ENCODE data around the gene SERTAD4. TPM values are rescaled to one million over a fixed set of nuclear protein-coding genes. Genes with fewer than 3 reads are reported as not detected.
"Not testable (repeated sequence)": the region's sequence is repeated elsewhere in the genome, so short reads cannot be mapped to it uniquely, and the experiment has no call there.

The SERTAD4 gene
- total and polyA plus RNA-seq, 5 donors: 1.9 to 16.4 (median 11.4) TPM

GRCh38 chr1:210260096-210260495, 27.5 kb downstream of the SERTAD4 start:
- Histone ChIP-seq H3K9me3 (ENCODE audit: control insufficient read depth, low read length) (no peaks in the 10 kb centered on the region), H3K27ac (ENCODE audit: low read length) (no peak overlapping the region), H3K4me3 (ENCODE audit: low read length) (no peak overlapping the region), H3K4me1 (ENCODE audit: control insufficient read depth, insufficient read depth, low read length) (peaks cover 3% of the 10 kb centered on the region), H3K27me3 (ENCODE audit: control insufficient read depth, insufficient read depth) (no peaks in the 10 kb centered on the region)
- DNase-seq: peak; percentile 39 to 67 (median 53)
- intact Hi-C loops (cut with DNase I): no loop called here
- 54% methylated on average over 4 of the region's 4 CpGs for WGBS
- ATAC-seq: no peak

GRCh38 chr1:210262167-210262896, 29.7 kb downstream of the SERTAD4 start:
- intact Hi-C loops (cut with DNase I): no loop called here
- DNase-seq (peak; percentile 74 to 87 (median 83)), ATAC-seq (peak; percentile 90 to 93)
- Histone ChIP-seq H3K9me3 (ENCODE audit: control insufficient read depth, low read length) (no peaks in the 10 kb centered on the region), H3K27me3 (ENCODE audit: control insufficient read depth, insufficient read depth) (no peaks in the 10 kb centered on the region), H3K4me3 (ENCODE audit: low read length) (no peak overlapping the region), H3K4me1 (ENCODE audit: control insufficient read depth, insufficient read depth, low read length) (peaks cover 3% of the 10 kb centered on the region), H3K27ac (ENCODE audit: low read length) (peak overlapping the region; percentile 51)
- WGBS: 28% methylated on average over 8 of the region's 8 CpGs

- H3K9me3 ChIP-seq (ENCODE audit: control insufficient read depth, low read length): no peaks in the 10 kb centered on the region
- intact Hi-C loops (cut with DNase I): no loop called here
- H3K27me3 ChIP-seq (ENCODE audit: control insufficient read depth, insufficient read depth): no peaks in the 10 kb centered on the region
- 49% methylated on average over 4 of the region's 4 CpGs for WGBS
- ATAC-seq: peak; percentile 73 to 82
- peak; percentile 67 to 83 (median 69) for DNase-seq
- H3K4me3 ChIP-seq (ENCODE audit: low read length): no peak overlapping the region
- peak overlapping the region; percentile 51 for H3K27ac ChIP-seq (ENCODE audit: low read length)
- H3K4me1 ChIP-seq (ENCODE audit: control insufficient read depth, insufficient read depth, low read length): peaks cover 3% of the 10 kb centered on the region
Measured at GRCh38 chr1:210262897-210263272, 30.3 kb downstream of the SERTAD4 start.

- ATAC-seq (no peak), DNase-seq (no peak)
- H3K27me3 ChIP-seq (ENCODE audit: control insufficient read depth, insufficient read depth): no peaks in the 10 kb centered on the region
- H3K4me3 ChIP-seq (ENCODE audit: low read length): no peak overlapping the region
- intact Hi-C loops (cut with DNase I): no loop called here
- H3K27ac ChIP-seq (ENCODE audit: low read length): no peak overlapping the region
- H3K4me1 ChIP-seq (ENCODE audit: control insufficient read depth, insufficient read depth, low read length): no peaks in the 10 kb centered on the region
- H3K9me3 ChIP-seq (ENCODE audit: control insufficient read depth, low read length): no peaks in the 10 kb centered on the region
Measured at GRCh38 chr1:210263963-210264362, 31.4 kb downstream of the SERTAD4 start.

DNA sequence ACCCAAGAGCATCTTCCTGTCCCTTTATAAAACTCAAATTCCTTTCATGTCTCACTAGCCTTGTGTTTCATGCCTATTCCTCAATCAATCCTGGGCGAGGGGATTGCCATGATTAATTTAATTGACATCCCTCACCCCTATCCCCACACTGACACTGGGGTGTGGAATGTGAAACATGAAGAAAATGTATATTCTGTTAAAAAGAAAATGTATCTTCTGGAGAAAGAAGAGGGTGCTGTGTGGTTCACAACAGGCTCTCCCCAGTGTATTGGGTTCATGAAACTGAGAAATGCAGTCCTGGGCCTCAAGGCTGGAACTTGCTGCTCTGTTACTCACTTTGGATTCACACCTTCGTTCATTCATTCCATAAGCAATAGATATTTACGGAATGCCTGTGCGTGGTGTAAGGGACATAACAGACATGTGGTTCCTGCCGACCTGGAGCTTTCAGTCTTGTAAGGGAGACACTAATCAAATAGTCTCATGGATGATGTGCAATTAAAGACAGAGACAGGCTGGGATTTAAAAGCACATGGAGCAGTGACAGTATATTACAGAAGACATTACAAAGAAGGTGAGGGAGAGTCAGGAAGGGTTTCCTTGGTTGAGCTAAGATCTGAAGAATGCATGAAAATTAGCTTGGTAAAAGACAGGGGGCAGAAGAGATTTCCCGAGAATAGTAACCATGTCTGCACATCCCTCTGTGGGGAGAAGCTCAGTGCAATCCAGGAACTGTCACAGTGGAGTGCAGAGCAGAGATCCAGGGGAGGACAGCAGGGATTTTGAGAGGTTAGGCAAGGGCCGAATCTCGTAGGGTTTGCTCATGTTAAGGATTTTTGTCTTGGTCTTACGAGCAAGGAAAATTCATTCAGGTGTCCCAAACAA, 32.1 kb downstream of the SERTAD4 start:
- H3K9me3 ChIP-seq (ENCODE audit: control insufficient read depth, low read length): no peaks in the 10 kb centered on the region
- WGBS: 68% methylated on average over 9 of the region's 9 CpGs
- no peak for ATAC-seq
- no peak overlapping the region for H3K4me3 ChIP-seq (ENCODE audit: low read length)
- no peak for DNase-seq
- H3K27ac ChIP-seq (ENCODE audit: low read length): no peak overlapping the region
- intact Hi-C loops (cut with DNase I): no loop called here
- no peaks in the 10 kb centered on the region for H3K4me1 ChIP-seq (ENCODE audit: control insufficient read depth, insufficient read depth, low read length)
- H3K27me3 ChIP-seq (ENCODE audit: control insufficient read depth, insufficient read depth): no peaks in the 10 kb centered on the region

DNA sequence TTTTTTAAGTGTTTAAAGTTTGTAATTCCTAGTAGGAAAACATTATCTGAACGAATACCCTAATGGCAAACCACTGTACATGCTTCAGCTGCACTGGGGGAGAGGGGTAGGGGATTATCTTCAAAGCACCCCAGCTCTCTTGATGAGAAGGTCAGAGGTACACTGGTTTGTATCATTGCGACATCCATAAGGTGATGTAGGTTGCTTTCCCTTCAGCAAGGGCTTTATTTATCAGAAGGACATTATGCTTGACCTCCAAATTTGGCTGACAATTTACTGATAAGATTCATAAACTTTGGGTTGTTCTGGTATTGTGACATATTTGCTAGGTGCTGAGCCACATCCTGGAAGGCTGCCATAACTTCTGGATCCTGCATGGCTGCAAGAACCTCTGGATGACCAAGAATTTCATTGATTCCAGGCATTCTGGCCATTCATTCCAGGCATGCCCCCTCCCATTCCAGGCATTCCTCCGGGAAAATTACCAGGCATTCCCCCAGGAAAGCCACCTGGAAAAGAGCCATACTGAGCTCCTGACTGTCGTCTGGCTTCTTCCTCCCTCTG, 32.9 kb downstream of the SERTAD4 start:
- DNase-seq: peak in 1 of 3 donors; percentile 49
- ATAC-seq; H3K27me3 ChIP-seq (ENCODE audit: control insufficient read depth, insufficient read depth); H3K27ac ChIP-seq (ENCODE audit: low read length); H3K4me3 ChIP-seq (ENCODE audit: low read length); H3K4me1 ChIP-seq (ENCODE audit: control insufficient read depth, insufficient read depth, low read length); intact Hi-C loops (cut with DNase I); H3K9me3 ChIP-seq (ENCODE audit: control insufficient read depth, low read length): not testable (repeated sequence)
- 34% methylated on average over 4 of the region's 4 CpGs for WGBS

DNA sequence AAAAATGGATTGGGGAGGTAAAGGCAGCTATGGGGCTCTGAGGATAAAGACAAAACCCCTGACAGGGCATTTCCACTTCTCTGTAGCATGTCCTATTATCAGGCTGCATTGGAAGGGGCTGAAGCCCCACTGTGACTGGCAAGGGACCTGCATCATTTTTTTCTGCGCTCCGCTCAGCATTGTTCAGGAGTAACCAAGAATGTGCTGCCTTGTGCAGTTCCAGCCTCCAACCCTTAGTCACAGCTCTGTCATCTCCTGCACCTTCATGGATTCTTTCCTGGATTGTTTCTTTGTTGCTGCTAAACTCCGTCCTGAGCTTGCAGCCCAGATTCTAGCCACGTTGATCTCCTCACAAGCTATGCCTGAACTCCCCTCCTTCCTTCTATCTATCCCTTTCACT, 37.4 kb downstream of the SERTAD4 start:
- ATAC-seq (no peak), DNase-seq (no peak)
- Histone ChIP-seq H3K4me3 (ENCODE audit: low read length) (no peak overlapping the region), H3K27me3 (ENCODE audit: control insufficient read depth, insufficient read depth) (no peaks in the 10 kb centered on the region), H3K27ac (ENCODE audit: low read length) (no peak overlapping the region), H3K4me1 (ENCODE audit: control insufficient read depth, insufficient read depth, low read length) (no peaks in the 10 kb centered on the region), H3K9me3 (ENCODE audit: control insufficient read depth, low read length) (no peaks in the 10 kb centered on the region)
- intact Hi-C loops (cut with DNase I): no loop called here
- 91% methylated on average over 4 of the region's 4 CpGs for WGBS

GRCh38 chr1:210272666-210273065, 40.1 kb downstream of the SERTAD4 start:
- no peak overlapping the region for H3K4me3 ChIP-seq (ENCODE audit: low read length)

DNA sequence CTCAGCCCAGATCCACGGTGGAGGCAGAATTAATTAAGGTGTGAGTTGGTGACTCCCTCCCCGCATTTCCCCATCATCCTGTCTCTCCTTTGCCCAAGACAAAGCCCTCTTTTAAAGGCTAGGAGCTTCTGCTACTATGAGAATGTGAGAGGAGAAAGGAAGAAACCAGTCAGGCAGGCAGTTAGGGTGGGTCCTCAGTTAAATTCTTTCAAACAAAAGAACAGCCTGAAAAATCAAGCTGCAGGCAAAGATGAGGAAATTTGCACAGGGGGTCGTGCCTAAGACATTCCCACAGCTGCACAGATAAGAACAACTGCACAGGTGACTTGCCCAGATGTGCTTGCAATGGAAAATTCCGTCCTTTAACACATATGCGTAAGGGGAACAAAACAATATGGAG, 47.6 kb downstream of the SERTAD4 start:
- no peak for ATAC-seq
- WGBS: 80% methylated on average over 5 of the region's 5 CpGs
- intact Hi-C loops (cut with DNase I): no loop called here

More at GRCh38 chr1:210272666-210273065, 40.1 kb downstream of the SERTAD4 start:
- intact Hi-C loops (cut with DNase I): no loop called here
- WGBS: 56% methylated on average over 6 of the region's 6 CpGs
- DNase-seq (no peak), ATAC-seq (no peak)
- no peak overlapping the region for H3K27ac ChIP-seq (ENCODE audit: low read length)
- no peaks in the 10 kb centered on the region for H3K27me3 ChIP-seq (ENCODE audit: control insufficient read depth, insufficient read depth)
- no peaks in the 10 kb centered on the region for H3K9me3 ChIP-seq (ENCODE audit: control insufficient read depth, low read length)
- no peaks in the 10 kb centered on the region for H3K4me1 ChIP-seq (ENCODE audit: control insufficient read depth, insufficient read depth, low read length)

GRCh38 chr1:210288116-210288515, 55.5 kb downstream of the SERTAD4 start:
- Histone ChIP-seq H3K9me3 (ENCODE audit: control insufficient read depth, low read length) (no peaks in the 10 kb centered on the region), H3K27ac (ENCODE audit: low read length) (no peak overlapping the region), H3K4me3 (ENCODE audit: low read length) (no peak overlapping the region), H3K27me3 (ENCODE audit: control insufficient read depth, insufficient read depth) (no peaks in the 10 kb centered on the region), H3K4me1 (ENCODE audit: control insufficient read depth, insufficient read depth, low read length) (no peaks in the 10 kb centered on the region)
- 93% methylated on average over 4 of the region's 4 CpGs for WGBS
- intact Hi-C loops (cut with DNase I): no loop called here
- DNase-seq (no peak), ATAC-seq (no peak)

More for the DNA sequence above, 47.6 kb downstream of the SERTAD4 start:
- DNase-seq: no peak
- Histone ChIP-seq H3K27me3 (ENCODE audit: control insufficient read depth, insufficient read depth) (peaks cover 2% of the 10 kb centered on the region), H3K4me3 (ENCODE audit: low read length) (no peak overlapping the region), H3K27ac (ENCODE audit: low read length) (no peak overlapping the region), H3K4me1 (ENCODE audit: control insufficient read depth, insufficient read depth, low read length) (no peaks in the 10 kb centered on the region), H3K9me3 (ENCODE audit: control insufficient read depth, low read length) (peaks cover 5% of the 10 kb centered on the region)

- H3K27ac ChIP-seq (ENCODE audit: low read length): no peak overlapping the region
- H3K4me1 ChIP-seq (ENCODE audit: control insufficient read depth, insufficient read depth, low read length): peaks cover 2% of the 10 kb centered on the region
- no peak overlapping the region for H3K4me3 ChIP-seq (ENCODE audit: low read length)
- H3K27me3 ChIP-seq (ENCODE audit: control insufficient read depth, insufficient read depth): no peaks in the 10 kb centered on the region
- no peaks in the 10 kb centered on the region for H3K9me3 ChIP-seq (ENCODE audit: control insufficient read depth, low read length)
- 88% methylated on average over 4 of the region's 4 CpGs for WGBS
- intact Hi-C loops (cut with DNase I): no loop called here
- no peak for ATAC-seq
- DNase-seq: no peak
Measured at GRCh38 chr1:210289248-210289647, 56.7 kb downstream of the SERTAD4 start.

Data from right cardiac atrium (tissue), 5 donors.